GM18502 (cell line): ENCODE measurements around the gene SLC6A19.

Experiments used
- ATAC-seq: cut with Tn5 transposase; IDR thresholded peaks from one replicate; pipeline ENCODE4 v1.9.1; 2021; ENCODE audit warnings: mild to moderate bottlenecking; ENCODE audit not compliant: unreplicated experiment, poor library complexity

The SLC6A19 gene

DNA sequence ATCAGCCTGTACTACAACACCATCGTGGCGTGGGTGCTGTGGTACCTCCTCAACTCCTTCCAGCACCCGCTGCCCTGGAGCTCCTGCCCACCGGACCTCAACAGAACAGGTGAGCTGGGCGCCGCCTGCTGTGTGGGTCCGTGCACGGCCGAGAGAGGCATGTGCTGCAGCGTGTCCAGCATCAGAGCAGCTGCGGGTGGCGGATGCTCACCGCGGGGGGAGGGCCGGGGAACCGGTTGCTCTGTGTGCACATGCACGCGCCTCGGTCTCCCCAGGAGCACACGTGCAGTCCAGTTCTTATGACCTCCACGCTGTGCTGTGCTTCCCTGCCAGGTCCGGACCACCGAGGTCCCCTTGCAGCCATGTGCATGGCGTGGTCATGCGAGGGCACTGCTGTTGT, 31.4 kb downstream of the SLC6A19 start:
- ATAC-seq: no peak

GRCh38 chr5:1235379-1235778, 34.0 kb downstream of the SLC6A19 start:
- ATAC-seq: no peak

GRCh38 chr5:1235838-1236237, 34.4 kb downstream of the SLC6A19 start:
- no peak for ATAC-seq

DNA sequence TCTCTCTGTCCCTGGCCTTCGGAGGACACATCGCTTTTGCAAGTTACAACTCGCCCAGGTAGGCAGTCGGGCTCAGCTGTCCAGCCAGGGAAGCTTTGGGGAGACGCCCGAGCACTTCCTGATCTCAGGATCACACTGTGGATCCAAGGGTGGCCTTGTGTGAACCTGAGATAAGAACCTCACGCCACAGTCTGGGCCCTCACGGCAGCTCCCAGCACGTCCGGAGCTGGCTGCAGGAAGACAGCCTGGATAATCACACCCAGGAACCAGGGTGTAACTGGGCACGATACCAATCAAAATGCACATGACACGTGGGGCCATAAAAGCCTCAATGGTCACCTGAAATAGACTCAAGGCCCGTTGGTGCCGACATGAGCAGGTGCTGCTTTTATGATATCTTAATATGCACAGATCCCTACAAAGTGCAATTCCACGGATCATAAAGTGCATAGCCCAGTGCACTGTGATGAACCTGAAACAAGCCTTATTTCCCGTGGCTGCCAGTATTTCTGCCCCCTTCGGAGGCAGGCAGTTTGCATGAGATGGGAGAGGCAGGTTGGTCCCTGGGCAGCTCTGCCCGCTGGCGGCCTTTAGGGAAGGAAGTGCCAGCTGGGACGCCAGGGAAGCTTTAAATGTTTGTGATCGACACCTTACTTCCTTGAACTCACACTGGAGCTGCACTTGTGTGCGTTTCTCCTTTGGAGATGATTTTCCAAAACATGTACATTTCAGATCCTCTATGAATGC, 38.3 kb downstream of the SLC6A19 start:
- no peak for ATAC-seq

DNA sequence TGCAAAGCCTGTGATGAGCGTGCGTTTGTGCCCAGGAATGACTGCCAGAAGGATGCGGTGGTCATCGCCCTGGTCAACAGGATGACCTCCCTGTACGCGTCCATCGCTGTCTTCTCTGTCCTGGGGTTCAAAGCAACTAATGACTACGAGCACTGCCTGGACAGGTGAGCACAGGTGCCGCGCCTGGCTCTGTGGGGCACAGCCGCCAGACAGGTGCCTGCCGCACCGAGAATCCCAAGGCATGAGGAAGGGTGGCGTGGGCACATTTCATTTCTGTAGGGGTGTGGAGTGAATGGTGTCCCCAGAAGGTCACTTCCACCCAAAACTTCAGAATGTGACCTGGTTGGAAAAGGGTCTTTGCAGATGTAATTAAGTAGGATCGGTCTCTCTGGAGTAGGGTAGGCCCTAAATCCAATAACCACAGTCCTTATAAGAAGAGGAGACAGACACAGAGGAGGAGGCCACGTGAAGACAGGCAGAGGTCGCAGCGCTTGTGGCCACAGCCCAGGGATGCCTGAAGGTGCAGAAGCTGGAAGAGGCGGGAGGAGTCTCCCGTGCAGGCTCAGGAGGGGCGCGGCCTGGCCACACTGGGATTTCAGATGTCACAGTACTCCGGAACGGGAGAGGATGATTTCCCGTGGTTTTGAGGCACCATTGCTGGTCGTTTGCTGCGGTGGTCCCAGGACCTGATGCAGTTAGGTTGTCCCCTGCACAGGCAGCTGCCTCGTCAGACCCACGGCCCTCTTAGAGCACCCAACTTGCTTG, 39.3 kb downstream of the SLC6A19 start:
- ATAC-seq: no peak

DNA sequence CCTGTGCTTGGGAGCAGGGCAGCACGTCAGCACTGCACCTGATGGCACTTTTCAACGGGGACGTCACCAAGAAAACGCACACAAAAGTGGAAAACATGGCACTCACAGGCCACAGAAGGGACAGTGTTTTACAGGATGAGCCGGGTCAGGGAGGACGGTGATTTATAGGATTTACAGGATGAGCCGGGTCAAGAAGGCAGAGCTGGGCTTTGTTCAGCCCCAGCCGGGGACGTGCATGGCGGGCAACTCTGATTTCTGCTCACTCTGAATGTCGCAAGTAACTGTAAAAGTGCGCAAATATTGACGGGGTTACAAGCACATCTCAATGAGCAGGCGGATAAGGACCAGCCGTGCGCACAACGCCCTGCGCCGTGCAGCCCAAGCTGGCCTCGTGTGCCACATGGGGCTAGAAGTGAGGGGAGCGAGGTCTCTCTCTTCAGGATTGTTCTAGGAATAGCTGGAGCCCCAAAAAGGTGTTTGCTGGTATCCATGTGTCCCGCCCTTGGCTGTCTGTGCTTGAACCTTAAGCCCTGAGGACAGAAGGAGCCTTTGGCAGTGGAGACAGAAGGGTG, 40.2 kb downstream of the SLC6A19 start:
- no peak for ATAC-seq

- ATAC-seq: no peak
Measured at GRCh38 chr5:1242733-1243486, 41.5 kb downstream of the SLC6A19 start.

DNA sequence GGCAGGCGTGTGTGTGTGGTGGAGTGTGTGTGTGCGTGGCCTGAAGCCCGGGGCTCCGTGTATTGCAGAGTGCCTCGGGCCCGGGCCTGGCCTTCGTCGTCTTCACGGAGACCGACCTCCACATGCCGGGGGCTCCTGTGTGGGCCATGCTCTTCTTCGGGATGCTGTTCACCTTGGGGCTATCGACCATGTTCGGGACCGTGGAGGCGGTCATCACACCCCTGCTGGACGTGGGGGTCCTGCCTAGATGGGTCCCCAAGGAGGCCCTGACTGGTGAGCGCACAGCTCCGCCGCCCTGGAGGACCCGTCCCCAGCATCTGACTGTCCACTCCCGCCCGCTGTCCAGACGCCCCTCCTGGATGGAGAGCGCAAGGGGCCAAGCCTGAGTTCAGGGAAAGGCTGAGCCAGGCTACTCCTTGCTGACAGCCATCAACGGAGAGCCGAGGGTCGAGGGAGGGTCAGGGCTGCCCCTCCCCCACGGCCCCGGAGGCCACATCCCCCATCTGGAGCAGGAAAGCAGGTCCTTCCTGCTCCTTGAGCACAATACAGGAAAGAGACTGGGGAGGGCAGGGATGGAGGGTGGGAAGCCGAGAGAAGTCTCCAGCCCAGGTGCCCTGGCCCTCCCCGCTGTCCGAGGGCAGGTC, 42.2 kb downstream of the SLC6A19 start:
- ATAC-seq: no peak

DNA sequence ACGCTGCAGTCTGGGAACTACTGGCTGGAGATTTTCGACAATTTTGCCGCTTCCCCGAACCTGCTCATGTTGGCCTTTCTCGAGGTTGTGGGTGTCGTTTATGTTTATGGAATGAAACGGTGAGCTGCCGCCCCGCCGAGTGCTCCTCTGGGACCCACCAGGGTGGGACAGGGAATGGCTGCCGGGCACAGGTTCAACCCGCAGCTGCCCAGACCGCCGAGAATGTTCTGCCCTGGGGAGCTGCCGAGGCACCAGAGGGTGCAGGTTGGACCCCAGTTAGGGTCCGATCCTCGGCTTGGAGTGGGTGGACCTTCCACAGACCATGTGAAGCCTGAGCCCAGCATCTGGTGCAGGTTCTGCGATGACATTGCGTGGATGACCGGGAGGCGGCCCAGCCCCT, 42.9 kb downstream of the SLC6A19 start:
- no peak for ATAC-seq

- ATAC-seq: no peak
Measured at GRCh38 chr5:1244976-1245375, 43.6 kb downstream of the SLC6A19 start.

DNA sequence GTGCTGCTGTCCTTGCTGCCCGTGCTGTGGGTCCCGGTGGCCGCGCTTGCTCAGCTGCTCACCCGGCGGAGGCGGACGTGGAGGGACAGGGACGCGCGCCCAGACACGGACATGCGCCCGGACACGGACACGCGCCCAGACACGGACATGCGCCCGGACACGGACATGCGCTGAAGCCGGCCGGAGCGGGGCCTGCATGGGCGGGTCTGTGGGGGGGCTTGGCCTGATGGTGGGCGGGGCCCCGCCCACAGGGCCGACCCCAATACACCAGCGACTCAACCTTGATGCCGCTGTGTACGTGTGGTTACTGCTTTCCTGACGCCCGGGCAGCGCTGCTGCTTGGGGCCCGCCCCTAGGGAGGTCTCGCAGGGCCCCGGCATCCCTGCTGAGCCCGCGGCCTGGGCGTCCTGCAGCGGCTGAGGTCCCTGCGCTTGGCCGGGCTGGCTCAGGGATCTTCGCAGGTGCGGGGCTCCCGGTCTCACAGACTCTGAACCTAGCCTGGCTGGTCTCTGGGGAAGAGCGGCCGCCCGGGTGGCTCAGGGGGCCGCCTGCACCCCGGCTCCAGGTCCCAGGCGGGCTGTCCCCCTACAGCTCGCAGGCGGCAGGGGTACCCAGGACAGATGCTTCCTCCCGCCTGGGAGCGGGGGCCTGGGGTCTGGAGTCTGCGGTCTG, 44.6 kb downstream of the SLC6A19 start:
- no peak for ATAC-seq

DNA sequence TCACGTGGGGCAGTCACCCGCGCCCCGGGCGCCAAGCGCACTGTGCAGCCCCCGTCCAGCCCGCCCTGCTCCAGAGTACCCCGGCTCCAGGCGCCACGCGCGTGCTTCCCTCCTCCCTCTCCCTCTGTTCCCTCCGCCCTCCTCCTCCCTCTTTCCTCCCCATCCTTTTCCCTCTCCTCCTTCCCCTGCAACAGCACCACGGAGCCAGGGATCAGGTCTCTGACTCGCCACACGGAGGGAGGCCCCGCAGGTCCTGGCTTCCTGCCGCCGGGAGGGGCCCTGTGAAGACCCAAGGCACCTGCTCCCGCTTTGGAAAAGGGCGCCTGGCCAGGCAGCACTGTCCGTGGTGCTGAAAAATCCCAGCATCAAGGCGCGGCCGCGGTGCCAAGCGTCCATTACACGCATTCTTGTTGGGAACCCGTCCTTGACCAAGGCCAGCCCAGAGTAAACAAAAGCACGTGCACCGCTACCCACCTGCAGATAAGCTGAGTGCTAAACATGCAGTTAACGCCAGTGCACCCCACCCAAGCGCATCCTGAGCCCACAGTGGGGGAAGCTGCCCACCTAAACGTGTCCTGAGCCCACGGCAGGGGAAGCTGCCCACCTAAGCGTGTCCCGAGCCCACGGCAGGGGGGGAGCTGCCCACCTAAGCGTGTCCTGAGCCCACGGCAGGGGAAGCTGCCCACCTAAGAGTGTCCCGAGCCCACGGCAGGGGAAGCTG, 45.5 kb downstream of the SLC6A19 start:
- no peak for ATAC-seq

DNA sequence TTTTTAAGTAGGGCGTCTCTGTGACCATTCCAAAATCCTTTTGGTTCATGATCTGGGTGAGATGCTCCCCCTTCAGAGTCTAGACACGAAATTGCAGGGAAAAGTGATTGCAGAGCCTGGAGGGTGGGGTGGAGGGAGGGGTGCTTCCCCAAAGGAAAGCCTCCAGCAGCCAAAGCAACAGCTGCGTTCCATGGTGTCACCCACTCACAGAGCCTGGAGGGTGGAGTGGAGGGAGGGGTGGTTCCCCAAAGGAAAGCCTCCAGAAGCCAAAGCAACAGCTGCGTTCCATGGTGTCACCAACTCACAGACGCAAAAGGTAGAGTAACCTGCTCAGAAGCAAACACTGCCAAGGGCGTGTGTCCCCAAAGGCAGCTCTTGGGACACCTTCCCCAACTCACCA, 46.4 kb downstream of the SLC6A19 start:
- ATAC-seq: no peak

- ATAC-seq: no peak
Measured at GRCh38 chr5:1249366-1250280, 48.2 kb downstream of the SLC6A19 start.

- ATAC-seq: no peak
Measured at GRCh38 chr5:1251678-1252580, 50.5 kb downstream of the SLC6A19 start.

DNA sequence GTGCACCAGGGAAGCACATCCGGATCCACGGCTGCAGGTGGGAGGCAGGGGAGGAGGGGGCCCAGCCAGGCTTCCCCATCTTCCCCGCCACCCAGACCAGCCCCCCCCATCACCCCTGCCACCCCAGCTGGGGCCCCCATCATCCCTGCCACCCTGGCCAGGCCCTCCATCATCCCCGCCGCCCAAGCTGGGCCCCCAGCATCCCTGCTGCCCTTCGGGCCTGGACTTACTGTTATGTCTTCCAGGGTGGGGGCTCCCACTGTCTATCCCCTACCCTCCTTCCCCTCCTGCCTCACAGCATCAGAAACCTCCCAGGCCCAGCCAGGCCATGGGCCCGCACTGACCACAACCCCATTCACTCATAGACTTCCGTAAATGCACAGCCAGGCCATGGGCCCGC, 51.3 kb downstream of the SLC6A19 start:
- ATAC-seq: no peak

DNA sequence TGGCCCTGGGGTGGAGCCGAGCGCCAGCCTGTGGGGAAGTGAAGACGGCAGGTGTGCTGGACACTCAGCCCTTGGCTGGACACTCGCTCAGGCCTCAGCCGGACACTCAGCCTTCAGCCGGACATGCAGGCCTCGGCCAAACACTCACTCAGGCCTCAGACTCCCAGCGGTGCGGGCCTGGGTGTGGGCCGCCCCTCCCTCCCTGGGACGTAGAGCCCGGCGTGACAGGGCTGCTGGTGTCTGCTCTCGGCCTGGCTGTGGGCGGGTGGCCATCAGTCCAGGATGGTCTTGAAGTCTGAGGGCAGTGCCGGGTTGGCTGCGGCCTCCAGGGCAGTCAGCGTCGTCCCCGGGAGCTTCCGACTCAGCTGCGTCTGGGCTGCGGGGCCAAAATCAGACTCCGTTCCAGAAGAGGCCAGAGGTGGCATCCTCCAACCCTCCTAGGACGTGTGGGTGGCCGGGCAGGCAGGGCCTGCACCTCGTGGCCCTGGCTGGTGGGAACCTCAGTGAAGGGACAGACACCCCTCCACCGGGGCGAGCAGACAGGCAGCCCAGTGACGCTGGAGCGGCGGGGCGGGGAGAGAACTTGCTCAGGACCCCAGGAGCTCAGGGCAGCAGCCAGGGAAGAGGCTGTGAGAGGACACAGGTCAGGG, 52.2 kb downstream of the SLC6A19 start:
- ATAC-seq: no peak
